ENCODE data around the gene ADA.
A peak's percentile ranks its signal among the peaks of the same experiment; 100 is the strongest.

The ADA gene

GRCh38 chr20:44624152-44624551, 27.3 kb downstream of the ADA start:
- no peak for DNase-seq (ENCODE audit: low read depth in 2 of 2)

GRCh38 chr20:44622501-44623270, 28.8 kb downstream of the ADA start:
- DNase-seq (ENCODE audit: low read depth in 2 of 2): no peak

GRCh38 chr20:44621939-44622338, 29.6 kb downstream of the ADA start:
- no peak for DNase-seq (ENCODE audit: low read depth in 2 of 2)

GRCh38 chr20:44621325-44621724, 30.2 kb downstream of the ADA start:
- no peak for DNase-seq (ENCODE audit: low read depth in 2 of 2)

GRCh38 chr20:44620030-44620429, 31.5 kb downstream of the ADA start:
- no peak for DNase-seq (ENCODE audit: low read depth in 2 of 2)

GRCh38 chr20:44619294-44619693, 32.2 kb downstream of the ADA start:
- DNase-seq (ENCODE audit: low read depth in 2 of 2): no peak

- DNase-seq (ENCODE audit: low read depth in 2 of 2): no peak
Measured at GRCh38 chr20:44618318-44618731, 33.2 kb downstream of the ADA start.

- DNase-seq (ENCODE audit: low read depth in 2 of 2): no peak
Measured at GRCh38 chr20:44616604-44616964, 34.9 kb downstream of the ADA start.

GRCh38 chr20:44615876-44616603, 35.5 kb downstream of the ADA start:
- no peak for DNase-seq (ENCODE audit: low read depth in 2 of 2)

- no peak for DNase-seq (ENCODE audit: low read depth in 2 of 2)
Measured at GRCh38 chr20:44615169-44615791, 36.2 kb downstream of the ADA start.

- no peak for DNase-seq (ENCODE audit: low read depth in 2 of 2)
Measured at GRCh38 chr20:44614525-44614924, 37.0 kb downstream of the ADA start.

- no peak for DNase-seq (ENCODE audit: low read depth in 2 of 2)
Measured at GRCh38 chr20:44613575-44613974, 37.9 kb downstream of the ADA start.

- no peak for DNase-seq (ENCODE audit: low read depth in 2 of 2)
Measured at GRCh38 chr20:44610313-44610962, 41.1 kb downstream of the ADA start.

GRCh38 chr20:44609516-44610312, 41.8 kb downstream of the ADA start:
- DNase-seq (ENCODE audit: low read depth in 2 of 2): peak; percentile 67 to 72

- DNase-seq (ENCODE audit: low read depth in 2 of 2): no peak
Measured at GRCh38 chr20:44609006-44609515, 42.4 kb downstream of the ADA start.

GRCh38 chr20:44606725-44607441, 44.6 kb downstream of the ADA start:
- DNase-seq (ENCODE audit: low read depth in 2 of 2): no peak

- no peak for DNase-seq (ENCODE audit: low read depth in 2 of 2)
Measured at GRCh38 chr20:44603327-44603726, 48.2 kb downstream of the ADA start.

- no peak for DNase-seq (ENCODE audit: low read depth in 2 of 2)
Measured at GRCh38 chr20:44601801-44602204, 49.7 kb downstream of the ADA start.

GRCh38 chr20:44601236-44601671, 50.2 kb downstream of the ADA start:
- DNase-seq (ENCODE audit: low read depth in 2 of 2): no peak

- DNase-seq (ENCODE audit: low read depth in 2 of 2): no peak
Measured at GRCh38 chr20:44600758-44601201, 50.7 kb downstream of the ADA start.

Measured in stimulated activated CD8-positive, alpha-beta memory T cell treated with anti-CD3 and anti-CD28 coated beads, Interleukin-2, amount 100 ng/mL, for 1 hour (primary cell).